ENCODE results near the gene ERGIC1. TPM values are rescaled to one million over a fixed set of nuclear protein-coding genes. Genes with fewer than 3 reads are reported as not detected.

ERGIC1 gene
- total and polyA plus RNA-seq, 2 of the 13 experiments (the other 11 are each of a cell fraction or from before 2014, with no cell fraction given): 78.5 to 184 TPM

- H3K4me3 ChIP-seq (replicated peaks in 1 of 3; ENCODE audit: insufficient read depth in 1 of 3, low read depth in 2 of 3, low read length in 3 of 3): no peak overlapping the region
- no peak overlapping the region for H3K27ac ChIP-seq (ENCODE audit: extremely low read length, insufficient read depth, low read length)
- H3K36me3 ChIP-seq (replicated peaks in 1 of 2; ENCODE audit: control insufficient read depth in 1 of 2, insufficient read depth in 2 of 2, low read length in 2 of 2): no peaks in the 10 kb centered on the region
- H3K79me2 ChIP-seq (ENCODE audit: insufficient read depth, low read length): no peaks in the 10 kb centered on the region
- CTCF ChIA-PET (ENCODE audit: low intra/inter-chr PET ratio, low total read pairs): no interaction called here
- H3K4me1 ChIP-seq (ENCODE audit: insufficient read depth, low read length): peaks cover 57% of the 10 kb centered on the region
- DNase-seq (ENCODE audit: low spot score) (no peak), FAIRE-seq (no peak), ATAC-seq (no peak)
- no peak overlapping the region for H3K9ac ChIP-seq (ENCODE audit: insufficient read depth, low read depth, low read length)
- 5% methylated on average over 6 of the region's 6 CpGs for whole genome bisulfite sequencing (ENCODE audit: low lambda C conversion rate)
- H3K9me3 ChIP-seq (ENCODE audit: low read length): peaks cover 7% of the 10 kb centered on the region; the same call in 1 of the 2 replicates
- BruUV-seq (replicated peaks): no TSS peak
- in situ Hi-C loops (cut with HindIII; ENCODE audit: extremely low pct_ligation_motif_present, low pct_unique_long_range_greater_than_20kb) (no loop called here), intact Hi-C loops (cut with micrococcal nuclease; ENCODE audit: unreplicated experiment) (no loop called here)
- TF ChIP-seq MIER3 (CRISPR knock-in tag; IDR thresholded peaks at IDR 0.05; ENCODE audit: borderline replicate concordance) (no peak), ZKSCAN1 (IDR thresholded peaks at IDR 0.05; ENCODE audit: low read length) (peak; percentile 91), POLR2G (IDR thresholded peaks at IDR 0.05; ENCODE audit: low read depth, low read length) (no peak), ZMAT5 (CRISPR knock-in tag; IDR thresholded peaks at IDR 0.05; ENCODE audit: borderline replicate concordance, low read depth) (no peak), ZNF672 (CRISPR knock-in tag; IDR thresholded peaks at IDR 0.05) (no peak), ZNF687 (CRISPR knock-in tag; IDR thresholded peaks at IDR 0.05) (peak; percentile 15; the same call in 1 of the 2 replicates)
- POLR2A ChIA-PET: interaction anchor here (1.0 to 1.8 kb wide), 4 partner anchors 21 to 65 kb away, joined by 3 to 5 read pairs (median 4); no protein-coding TSS in a partner anchor
- peak overlapping the region; percentile 21; the same call in 1 of the 2 replicates for H3K4me2 ChIP-seq (ENCODE audit: low read depth, low read length)
- H4K20me1 ChIP-seq (ENCODE audit: insufficient read depth, low read length): no peaks in the 10 kb centered on the region
- H2AFZ ChIP-seq (ENCODE audit: low read length): no peak overlapping the region
- peaks cover 0 to 4% of the 10 kb centered on the region in 2 experiments; a peak in 1 of 5 replicates for H3K27me3 ChIP-seq (ENCODE audit: control insufficient read depth in 1 of 2, insufficient read depth in 2 of 2, low read length in 2 of 2)
Observed at GRCh38 chr5:172828911-172829431, 5.1 kb upstream of the ERGIC1 start.
